Measurements from ENCODE around the gene CFAP100. TPM values are rescaled to one million over a fixed set of nuclear protein-coding genes. Genes with fewer than 3 reads are reported as not detected.

Gene CFAP100
- total RNA-seq, 4 donors from 2014 or later: not detected

DNA sequence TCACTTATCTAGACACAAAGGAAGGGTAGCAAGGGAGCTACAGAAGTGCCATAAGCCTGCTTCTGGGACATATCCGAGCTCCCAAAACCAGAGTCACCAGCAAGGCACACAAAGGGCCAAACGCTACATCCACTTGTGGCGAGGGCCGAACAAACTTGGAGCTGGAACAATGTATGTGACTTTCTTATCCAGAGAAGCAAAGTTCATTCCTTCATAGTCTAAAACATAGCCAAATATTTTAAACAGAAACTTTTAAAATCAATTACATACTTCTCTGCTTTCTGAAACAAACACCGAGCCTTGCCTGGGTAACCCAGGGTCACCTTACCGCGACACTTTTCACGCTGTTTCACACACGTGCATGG lies 65.0 kb downstream of the CFAP100 start:
- no peak overlapping the region for H3K4me3 ChIP-seq
- DNase-seq: no peak
- no peak for TF ChIP-seq EP300 (IDR thresholded peaks at IDR 0.05; ENCODE audit: low read depth)
- TF ChIP-seq, protein P1, sequence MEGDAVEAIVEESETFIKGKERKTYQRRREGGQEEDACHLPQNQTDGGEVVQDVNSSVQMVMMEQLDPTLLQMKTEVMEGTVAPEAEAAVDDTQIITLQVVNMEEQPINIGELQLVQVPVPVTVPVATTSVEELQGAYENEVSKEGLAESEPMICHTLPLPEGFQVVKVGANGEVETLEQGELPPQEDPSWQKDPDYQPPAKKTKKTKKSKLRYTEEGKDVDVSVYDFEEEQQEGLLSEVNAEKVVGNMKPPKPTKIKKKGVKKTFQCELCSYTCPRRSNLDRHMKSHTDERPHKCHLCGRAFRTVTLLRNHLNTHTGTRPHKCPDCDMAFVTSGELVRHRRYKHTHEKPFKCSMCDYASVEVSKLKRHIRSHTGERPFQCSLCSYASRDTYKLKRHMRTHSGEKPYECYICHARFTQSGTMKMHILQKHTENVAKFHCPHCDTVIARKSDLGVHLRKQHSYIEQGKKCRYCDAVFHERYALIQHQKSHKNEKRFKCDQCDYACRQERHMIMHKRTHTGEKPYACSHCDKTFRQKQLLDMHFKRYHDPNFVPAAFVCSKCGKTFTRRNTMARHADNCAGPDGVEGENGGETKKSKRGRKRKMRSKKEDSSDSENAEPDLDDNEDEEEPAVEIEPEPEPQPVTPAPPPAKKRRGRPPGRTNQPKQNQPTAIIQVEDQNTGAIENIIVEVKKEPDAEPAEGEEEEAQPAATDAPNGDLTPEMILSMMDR (IDR thresholded peaks at IDR 0.05): no peak
- no peak for TF ChIP-seq POLR2AphosphoS5 (IDR thresholded peaks at IDR 0.05)
- TF ChIP-seq POLR2A (IDR thresholded peaks at IDR 0.05): no peak
- H3K4me1 ChIP-seq: no peaks in the 10 kb centered on the region
- intact Hi-C loops (cut with DNase I; ENCODE audit: low total_unique reads) (no loop called here), in situ Hi-C loops (cut with MboI; ENCODE audit: low pct_ligation_motif_present in 1 of 4, low pct_unique_long_range_greater_than_20kb in 1 of 4, low sequenced_read_pairs in 3 of 4) (no loop called here)
- H3K27ac ChIP-seq: no peak overlapping the region
- peaks cover 0 to 70% (median 23%) of the 10 kb centered on the region in 4 donors for H3K36me3 ChIP-seq
- no peaks in the 10 kb centered on the region for H3K9me3 ChIP-seq
- no peaks in the 10 kb centered on the region for H3K27me3 ChIP-seq
- 94 to 100% methylated on average over 2 to 9 of the region's 9 CpGs for WGBS, 2 donors (ENCODE audit: low coverage in 1 of 2)

DNA sequence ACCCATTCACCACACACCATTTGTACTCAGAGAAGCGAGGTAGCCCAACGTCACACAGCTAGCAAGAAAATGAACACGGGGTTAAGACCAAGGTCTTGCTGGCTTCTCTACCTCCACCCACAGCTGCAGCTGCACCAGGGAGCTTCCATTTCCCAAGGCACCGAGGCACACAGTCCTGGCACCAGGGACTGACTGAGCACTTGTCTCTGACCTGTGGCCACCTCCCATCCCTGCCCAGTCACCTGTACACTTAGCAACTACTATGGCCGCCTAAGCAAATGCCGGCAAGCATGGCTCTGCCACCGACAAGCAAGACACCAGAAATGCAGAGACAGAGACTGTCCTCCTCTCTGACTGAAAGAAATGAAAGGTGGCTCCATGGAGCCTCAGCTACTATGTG lies 65.7 kb downstream of the CFAP100 start:
- Histone ChIP-seq H3K4me3 (no peak overlapping the region), H3K4me1 (no peaks in the 10 kb centered on the region), H3K36me3 (peaks cover 0 to 70% (median 26%) of the 10 kb centered on the region in 4 donors), H3K9me3 (no peaks in the 10 kb centered on the region), H3K27me3 (no peaks in the 10 kb centered on the region), H3K27ac (no peak overlapping the region)
- in situ Hi-C loops (cut with MboI; ENCODE audit: low pct_ligation_motif_present in 1 of 4, low pct_unique_long_range_greater_than_20kb in 1 of 4, low sequenced_read_pairs in 3 of 4) (no loop called here), intact Hi-C loops (cut with DNase I; ENCODE audit: low total_unique reads) (no loop called here)
- TF ChIP-seq POLR2A (IDR thresholded peaks at IDR 0.05) (no peak), EP300 (IDR thresholded peaks at IDR 0.05; ENCODE audit: low read depth) (no peak), POLR2AphosphoS5 (IDR thresholded peaks at IDR 0.05) (no peak)
- TF ChIP-seq, protein P1 (IDR thresholded peaks at IDR 0.05): no peak
- no peak for DNase-seq
- WGBS, 2 donors (ENCODE audit: low coverage in 1 of 2): 82% methylated on average over 7 of the region's 7 CpGs; no CpG with 5 or more reads in 1 of the 2 donors

DNA sequence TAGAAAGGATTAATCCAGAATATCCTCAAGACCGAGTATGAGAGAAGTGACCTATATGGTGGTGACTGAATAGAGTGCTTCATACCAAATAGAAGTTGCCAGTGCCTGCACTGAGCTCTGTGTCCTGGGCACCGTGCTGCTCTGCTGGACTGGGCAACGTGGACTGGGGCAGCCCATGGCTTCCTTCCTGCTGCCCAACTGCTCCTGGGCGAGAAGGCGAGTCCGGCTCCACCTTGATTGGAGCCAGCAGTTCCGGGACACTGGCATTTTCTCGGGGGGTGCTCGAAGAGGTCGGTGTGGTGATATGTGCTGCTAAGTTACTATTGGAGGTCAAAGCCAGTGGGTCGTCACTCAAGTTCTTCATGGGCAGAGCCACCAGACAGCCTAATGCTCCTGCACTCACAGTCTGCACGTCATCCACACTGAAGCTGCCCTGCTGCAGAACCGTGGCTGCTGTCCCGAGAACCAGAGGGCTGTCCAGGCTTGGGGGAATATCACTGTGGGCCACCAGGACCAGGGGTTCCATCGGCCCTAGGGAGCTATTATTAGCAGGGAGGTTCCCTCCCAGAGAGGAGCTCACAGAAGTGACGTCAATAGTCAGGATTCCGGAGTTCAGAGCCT lies 66.9 kb downstream of the CFAP100 start:
- Histone ChIP-seq H3K27me3 (no peaks in the 10 kb centered on the region), H3K4me3 (no peak overlapping the region), H3K4me1 (no peaks in the 10 kb centered on the region), H3K9me3 (no peaks in the 10 kb centered on the region), H3K36me3 (peaks cover 0 to 78% (median 32%) of the 10 kb centered on the region in 4 donors), H3K27ac (no peak overlapping the region)
- DNase-seq: no peak
- intact Hi-C loops (cut with DNase I; ENCODE audit: low total_unique reads) (no loop called here), in situ Hi-C loops (cut with MboI; ENCODE audit: low pct_ligation_motif_present in 1 of 4, low pct_unique_long_range_greater_than_20kb in 1 of 4, low sequenced_read_pairs in 3 of 4) (no loop called here)
- TF ChIP-seq POLR2A (IDR thresholded peaks at IDR 0.05): no peak
- TF ChIP-seq POLR2AphosphoS5 (IDR thresholded peaks at IDR 0.05): no peak
- no peak for TF ChIP-seq EP300 (IDR thresholded peaks at IDR 0.05; ENCODE audit: low read depth)
- TF ChIP-seq, protein P1 (IDR thresholded peaks at IDR 0.05): no peak
- WGBS, 2 donors (ENCODE audit: low coverage in 1 of 2): 93% methylated on average over 17 of the region's 17 CpGs; no CpG with 5 or more reads in 1 of the 2 donors

DNA sequence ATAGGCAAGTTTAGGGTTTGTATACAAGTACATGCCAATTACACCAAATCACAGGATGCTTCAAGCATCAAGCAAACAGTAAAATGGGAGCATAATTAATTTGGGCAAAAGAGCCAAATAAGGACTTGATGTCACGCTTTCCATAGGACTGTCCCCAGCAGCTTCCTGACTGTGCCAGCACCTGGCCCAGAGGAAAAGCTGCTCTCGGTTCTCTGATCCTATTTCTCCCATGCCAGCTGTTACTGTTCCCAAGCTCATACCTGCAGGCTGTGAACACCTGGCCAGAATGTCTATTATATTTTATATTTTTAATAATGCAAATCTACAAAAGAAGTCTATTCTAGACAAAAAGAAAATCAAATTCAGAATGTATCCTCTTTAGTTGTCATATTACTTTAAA lies 68.8 kb downstream of the CFAP100 start:
- TF ChIP-seq POLR2AphosphoS5 (IDR thresholded peaks at IDR 0.05) (no peak), EP300 (IDR thresholded peaks at IDR 0.05; ENCODE audit: low read depth) (no peak), POLR2A (IDR thresholded peaks at IDR 0.05) (no peak)
- TF ChIP-seq, protein P1 (IDR thresholded peaks at IDR 0.05): no peak
- H3K36me3 ChIP-seq: peaks cover 0 to 73% (median 35%) of the 10 kb centered on the region in 4 donors
- H3K4me1 ChIP-seq: no peaks in the 10 kb centered on the region
- H3K27ac ChIP-seq: no peak overlapping the region
- in situ Hi-C loops (cut with MboI; ENCODE audit: low pct_ligation_motif_present in 1 of 4, low pct_unique_long_range_greater_than_20kb in 1 of 4, low sequenced_read_pairs in 3 of 4): no loop called here
- no peaks in the 10 kb centered on the region for H3K9me3 ChIP-seq
- no peak for DNase-seq
- WGBS, 2 donors (ENCODE audit: low coverage in 1 of 2): 97 to 100% methylated on average over 2 of the region's 2 CpGs
- no peak overlapping the region for H3K4me3 ChIP-seq
- intact Hi-C loops (cut with DNase I; ENCODE audit: low total_unique reads): no loop called here
- no peaks in the 10 kb centered on the region for H3K27me3 ChIP-seq

All from transverse colon (tissue), 4 donors.